Immature natural killer cell (primary cell): ENCODE measurements around the gene TSPYL6. TPM values are rescaled to one million over a fixed set of nuclear protein-coding genes. Genes with fewer than 3 reads are reported as not detected.
"Not testable (repeated sequence)": the region's sequence is repeated elsewhere in the genome, so short reads cannot be mapped to it uniquely, and the experiment has no call there.

ENCODE experiments used
- DNase-seq, 3 donors: peaks; one replicate each; pipeline ENCODE4 v3.0.0; 2022; ENCODE audit warnings: mixed read lengths in 1 of 3
- H3K27ac Mint-ChIP-seq, 6 donors: one replicate each; pipeline ENCODE4 v1.8.0; 2020; ENCODE audit warnings: mixed read lengths in 6 of 6, mild to moderate bottlenecking in 5 of 6, inconsistent platforms in 4 of 6, moderate library complexity in 3 of 6
- H3K27me3 Mint-ChIP-seq, 3 donors: one replicate each; pipeline ENCODE4 v1.8.0; 2020 to 2021; ENCODE audit warnings: low read depth in 3 of 3, mild to moderate bottlenecking in 3 of 3, mixed read lengths in 3 of 3, moderate library complexity in 3 of 3, inconsistent platforms in 1 of 3
- H3K36me3 Mint-ChIP-seq, 3 donors: one replicate each; pipeline ENCODE4 v1.8.0; 2020; ENCODE audit warnings: mixed read lengths in 3 of 3, inconsistent platforms in 2 of 3, mild to moderate bottlenecking in 2 of 3
- H3K4me1 Mint-ChIP-seq, 2 donors: one replicate each; pipeline ENCODE4 v1.8.0; 2020; ENCODE audit warnings: inconsistent platforms in 2 of 2, mild to moderate bottlenecking in 2 of 2, mixed read lengths in 2 of 2, moderate library complexity in 1 of 2
- H3K4me3 Mint-ChIP-seq, 5 donors: one replicate each; pipeline ENCODE4 v1.8.0; 2020; ENCODE audit warnings: mild to moderate bottlenecking in 5 of 5, mixed read lengths in 5 of 5, inconsistent platforms in 3 of 5, moderate library complexity in 3 of 5
- H3K9me3 Mint-ChIP-seq, 6 donors: one replicate each; pipeline ENCODE4 v1.8.0; 2020; ENCODE audit warnings: mild to moderate bottlenecking in 6 of 6, mixed read lengths in 6 of 6, inconsistent platforms in 4 of 6, moderate library complexity in 3 of 6
- polyA plus RNA-seq, 3 donors: library from polyadenylated mRNA; unstranded; fragments of 300-500 nt; fragmentation: Illumina TruSeq; gene quantifications; one replicate each; pipeline ENCODE4 v1.2.3, GENCODE V29; 2021

Gene TSPYL6
- polyA plus RNA-seq, 3 donors from 2014 or later, result not detected

DNA sequence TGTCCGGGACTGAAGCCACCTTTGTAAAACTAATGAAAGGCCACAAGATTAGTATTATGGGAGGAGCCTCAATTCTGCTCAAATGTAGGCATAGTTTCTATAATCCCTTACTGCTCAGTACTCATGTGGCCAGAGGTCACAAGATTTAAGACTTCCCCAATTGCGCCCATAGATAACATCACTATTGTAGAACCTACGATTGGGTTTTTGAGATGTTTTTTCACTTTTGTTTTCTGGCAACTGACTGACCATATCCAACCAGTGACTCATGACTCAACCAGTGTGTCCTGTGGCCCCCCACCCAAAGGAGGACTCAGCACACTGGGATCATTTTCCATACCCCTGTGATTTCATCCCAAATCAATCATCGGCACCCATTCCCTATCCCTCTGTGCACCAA is 15.2 kb upstream of the TSPYL6 start:
- DNase-seq, result no peak
- Mint-ChIP-seq H3K4me1 (no peaks in the 10 kb centered on the region), H3K27me3 (peaks cover 0 to 2% (median 0%) of the 10 kb centered on the region in 3 donors)

GRCh38 chr2:54267577-54267976 is 11.5 kb upstream of the TSPYL6 start:
- Mint-ChIP-seq H3K27me3 (peaks cover 0 to 2% (median 0%) of the 10 kb centered on the region in 3 donors), H3K36me3 (peaks cover 0 to 16% (median 7%) of the 10 kb centered on the region in 3 donors), H3K4me3 (no peak overlapping the region), H3K27ac (no peak overlapping the region), H3K4me1 (no peaks in the 10 kb centered on the region), H3K9me3 (peaks cover 0 to 1% (median 0%) of the 10 kb centered on the region in 6 donors)
- no peak for DNase-seq

More for the DNA sequence above, 15.2 kb upstream of the TSPYL6 start:
- H3K27ac Mint-ChIP-seq, result no peak overlapping the region
- peaks cover 0 to 11% (median 3%) of the 10 kb centered on the region in 3 donors for H3K36me3 Mint-ChIP-seq
- H3K4me3 Mint-ChIP-seq, result no peak overlapping the region
- H3K9me3 Mint-ChIP-seq, result peaks cover 0 to 1% (median 0%) of the 10 kb centered on the region in 6 donors

DNA sequence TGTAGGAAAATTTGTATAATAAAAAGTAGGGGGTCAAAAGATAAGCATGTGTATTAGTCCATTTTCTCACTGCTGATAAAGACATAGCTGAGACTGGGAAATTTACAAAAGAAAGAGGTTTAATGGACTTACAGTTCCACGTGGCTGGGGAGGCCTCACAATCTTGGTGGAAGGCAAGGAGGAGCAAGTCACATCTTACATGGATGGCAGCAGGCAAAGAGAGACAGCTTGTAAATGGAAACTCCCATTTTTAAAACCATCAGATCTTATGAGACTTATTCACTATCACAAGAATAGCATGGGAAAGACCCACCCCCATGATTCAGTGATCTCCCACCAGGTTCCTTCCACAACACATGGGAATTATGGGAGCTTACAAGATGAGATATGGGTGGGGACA is 9.1 kb upstream of the TSPYL6 start:
- not testable (repeated sequence) for DNase-seq, H3K27me3 Mint-ChIP-seq, H3K4me1 Mint-ChIP-seq, H3K4me3 Mint-ChIP-seq, H3K9me3 Mint-ChIP-seq, H3K27ac Mint-ChIP-seq
- peaks cover 0 to 16% (median 7%) of the 10 kb centered on the region in 3 donors for H3K36me3 Mint-ChIP-seq

DNA sequence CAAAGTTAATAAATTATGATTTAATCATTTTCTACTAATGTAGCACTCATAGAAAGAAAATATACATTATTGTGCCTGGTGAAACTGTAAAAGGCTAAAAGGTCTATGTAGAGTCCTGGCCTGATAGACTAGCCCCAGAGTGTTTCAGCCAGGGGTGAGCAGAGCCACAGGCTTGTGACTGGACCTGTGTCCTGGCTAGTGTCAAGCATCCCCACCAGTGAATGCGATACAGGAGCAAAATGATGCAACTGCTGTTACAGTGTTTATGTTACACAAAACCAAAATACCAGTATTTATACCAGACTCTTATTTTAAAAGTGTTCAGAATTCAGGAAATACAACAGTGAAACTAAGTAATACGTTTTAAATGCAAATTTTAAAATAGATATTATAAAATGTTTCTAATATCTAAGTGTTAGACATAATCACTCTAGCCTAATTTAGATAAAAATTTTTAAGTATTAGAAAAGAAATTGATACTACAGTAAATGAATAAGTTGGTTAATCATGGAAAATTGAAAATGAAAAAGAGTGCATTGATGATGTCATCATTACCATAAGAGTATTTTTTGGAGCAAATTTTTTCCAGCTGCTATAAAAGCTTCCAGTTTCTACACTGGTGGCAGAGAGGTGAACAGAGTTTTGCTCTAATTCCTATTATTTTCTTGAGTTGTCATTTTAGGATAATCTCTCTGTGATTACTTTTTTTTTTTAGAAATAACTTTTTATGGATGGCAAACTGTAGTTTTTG is 6.2 kb upstream of the TSPYL6 start:
- Mint-ChIP-seq H3K36me3 (peaks cover 0 to 15% (median 7%) of the 10 kb centered on the region in 3 donors), H3K4me3 (no peak overlapping the region), H3K27me3 (peaks cover 0 to 1% (median 0%) of the 10 kb centered on the region in 3 donors), H3K9me3 (no peaks in the 10 kb centered on the region), H3K27ac (no peak overlapping the region), H3K4me1 (no peaks in the 10 kb centered on the region)
- no peak for DNase-seq

- Mint-ChIP-seq H3K27me3 (peaks cover 0 to 1% (median 0%) of the 10 kb centered on the region in 3 donors), H3K36me3 (peaks cover 0 to 10% (median 7%) of the 10 kb centered on the region in 3 donors), H3K9me3 (no peaks in the 10 kb centered on the region), H3K4me3 (no peak overlapping the region), H3K27ac (no peak overlapping the region), H3K4me1 (no peaks in the 10 kb centered on the region)
- DNase-seq, result no peak
Measured at GRCh38 chr2:54261537-54261936, 5.5 kb upstream of the TSPYL6 start.

DNA sequence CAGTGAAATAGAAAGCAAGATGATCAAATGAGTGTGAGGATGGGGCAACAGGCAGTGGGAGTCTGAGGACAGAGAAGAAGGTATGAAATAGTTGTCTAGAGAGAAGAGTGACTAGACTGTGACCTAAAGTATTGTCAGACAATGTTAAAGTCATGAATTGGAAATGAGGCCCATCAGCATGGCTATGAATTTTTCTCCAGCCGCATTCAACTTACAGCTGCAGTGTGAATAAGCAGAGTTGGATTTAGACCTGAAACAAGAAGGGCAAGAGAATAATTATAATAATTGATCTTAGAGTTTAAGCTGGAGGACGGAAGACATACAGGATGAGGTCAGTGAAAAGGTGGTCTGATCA is 4.2 kb upstream of the TSPYL6 start:
- H3K27ac Mint-ChIP-seq, result no peak overlapping the region
- no peak for DNase-seq
- H3K9me3 Mint-ChIP-seq, result peaks cover 0 to 1% (median 0%) of the 10 kb centered on the region in 6 donors
- peaks cover 0 to 14% (median 13%) of the 10 kb centered on the region in 3 donors for H3K36me3 Mint-ChIP-seq
- H3K4me1 Mint-ChIP-seq, result no peaks in the 10 kb centered on the region
- peaks cover 0 to 1% (median 0%) of the 10 kb centered on the region in 3 donors for H3K27me3 Mint-ChIP-seq
- H3K4me3 Mint-ChIP-seq, result no peak overlapping the region

GRCh38 chr2:54259413-54260240 is 3.6 kb upstream of the TSPYL6 start:
- peaks cover 0 to 1% (median 0%) of the 10 kb centered on the region in 3 donors for H3K27me3 Mint-ChIP-seq
- DNase-seq, result no peak
- H3K4me3 Mint-ChIP-seq, result no peak overlapping the region
- no peak overlapping the region for H3K27ac Mint-ChIP-seq
- peaks cover 0 to 11% (median 11%) of the 10 kb centered on the region in 3 donors for H3K36me3 Mint-ChIP-seq
- no peaks in the 10 kb centered on the region for H3K4me1 Mint-ChIP-seq
- peaks cover 0 to 1% (median 0%) of the 10 kb centered on the region in 6 donors for H3K9me3 Mint-ChIP-seq

DNA sequence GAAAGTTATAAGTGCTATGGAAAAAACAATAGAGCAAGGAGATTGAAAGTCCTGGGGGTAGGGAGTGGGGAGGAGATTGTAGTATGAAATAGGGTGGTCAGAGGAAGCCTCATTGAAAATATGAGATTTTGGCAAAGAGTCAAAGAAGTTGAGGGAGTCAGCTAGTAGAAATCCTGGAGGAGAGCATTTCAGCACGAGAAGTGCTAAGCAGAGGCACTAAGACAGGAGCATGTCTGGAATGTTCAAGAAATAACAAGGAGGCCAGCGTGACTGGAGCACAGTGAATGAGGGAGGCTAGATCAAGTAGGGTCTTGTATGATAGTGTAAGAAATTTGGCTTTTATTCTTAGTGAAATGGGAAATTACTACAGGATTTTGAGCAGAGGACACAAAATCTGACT is 2.1 kb upstream of the TSPYL6 start:
- no peaks in the 10 kb centered on the region for H3K4me1 Mint-ChIP-seq
- H3K4me3 Mint-ChIP-seq, result no peak overlapping the region
- H3K9me3 Mint-ChIP-seq, result peaks cover 0 to 4% (median 0%) of the 10 kb centered on the region in 6 donors
- DNase-seq, result no peak
- H3K36me3 Mint-ChIP-seq, result peaks cover 5 to 26% (median 22%) of the 10 kb centered on the region in 3 donors
- peaks cover 0 to 1% (median 0%) of the 10 kb centered on the region in 3 donors for H3K27me3 Mint-ChIP-seq
- H3K27ac Mint-ChIP-seq, result no peak overlapping the region

GRCh38 chr2:54255230-54256090 is 569 bp downstream of the TSPYL6 start:
- Mint-ChIP-seq H3K27ac (no peak overlapping the region), H3K9me3 (peaks cover 0 to 4% (median 0%) of the 10 kb centered on the region in 6 donors), H3K4me1 (no peaks in the 10 kb centered on the region), H3K36me3 (peaks cover 6 to 25% (median 23%) of the 10 kb centered on the region in 3 donors), H3K4me3 (no peak overlapping the region), H3K27me3 (no peaks in the 10 kb centered on the region)
- no peak for DNase-seq

GRCh38 chr2:54254180-54254579 is 1.8 kb downstream of the TSPYL6 start:
- DNase-seq, result no peak
- H3K4me3 Mint-ChIP-seq, result no peak overlapping the region
- no peaks in the 10 kb centered on the region for H3K4me1 Mint-ChIP-seq
- H3K27ac Mint-ChIP-seq, result no peak overlapping the region
- peaks cover 0 to 4% (median 0%) of the 10 kb centered on the region in 6 donors for H3K9me3 Mint-ChIP-seq
- no peaks in the 10 kb centered on the region for H3K27me3 Mint-ChIP-seq
- peaks cover 6 to 25% (median 23%) of the 10 kb centered on the region in 3 donors for H3K36me3 Mint-ChIP-seq

- Mint-ChIP-seq H3K27ac (no peak overlapping the region), H3K4me3 (no peak overlapping the region), H3K27me3 (no peaks in the 10 kb centered on the region), H3K4me1 (no peaks in the 10 kb centered on the region), H3K36me3 (peaks cover 6 to 24% (median 18%) of the 10 kb centered on the region in 3 donors), H3K9me3 (peaks cover 0 to 5% (median 0%) of the 10 kb centered on the region in 6 donors)
- no peak for DNase-seq
Measured at GRCh38 chr2:54249629-54250028, 6.4 kb downstream of the TSPYL6 start.

DNA sequence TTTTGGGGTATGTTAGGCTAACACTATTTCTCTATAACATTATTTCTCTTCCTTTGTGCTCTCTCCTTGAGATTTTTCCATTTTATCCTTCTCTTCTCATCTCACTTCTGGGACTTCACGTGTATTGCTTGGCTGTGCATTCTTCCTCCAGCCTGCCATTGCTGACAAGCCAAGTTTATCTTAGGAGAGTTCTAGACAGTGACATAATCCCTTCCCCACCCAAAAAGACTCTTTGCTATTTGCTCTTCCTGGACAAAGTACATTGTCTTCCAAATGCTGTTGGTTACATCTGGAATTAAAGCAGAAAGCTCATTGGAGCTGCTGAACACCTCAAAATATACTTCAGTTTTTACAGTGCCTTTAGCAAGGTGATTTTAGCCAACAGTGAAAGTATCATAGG is 8.9 kb downstream of the TSPYL6 start:
- no peak overlapping the region for H3K4me3 Mint-ChIP-seq
- H3K4me1 Mint-ChIP-seq, result no peaks in the 10 kb centered on the region
- no peak overlapping the region for H3K27ac Mint-ChIP-seq
- H3K27me3 Mint-ChIP-seq, result no peaks in the 10 kb centered on the region
- no peak for DNase-seq
- peaks cover 0 to 11% (median 0%) of the 10 kb centered on the region in 3 donors for H3K36me3 Mint-ChIP-seq
- H3K9me3 Mint-ChIP-seq, result peaks cover 0 to 2% (median 0%) of the 10 kb centered on the region in 6 donors
